Occipital lobe (tissue), 2 donors: Measurements from ENCODE around the gene CYB5B. TPM values are rescaled to one million over a fixed set of nuclear protein-coding genes. Genes with fewer than 3 reads are reported as not detected.
"Not testable (repeated sequence)": the region's sequence is repeated elsewhere in the genome, so short reads cannot be mapped to it uniquely, and the experiment has no call there.

Experiments used
- DNase-seq: peaks from one replicate; lab custom pipeline; 2025; lab: John Stamatoyannopoulos, UW
- total RNA-seq: library from RNA; depleted of rRNA; stranded (reverse); fragments of >200 nt; gene quantifications from one replicate; pipeline ENCODE4 v1.2.3, GENCODE V29; 2014

CYB5B gene
- total RNA-seq, 1 donor from 2014 or later = 45.4 TPM

DNA sequence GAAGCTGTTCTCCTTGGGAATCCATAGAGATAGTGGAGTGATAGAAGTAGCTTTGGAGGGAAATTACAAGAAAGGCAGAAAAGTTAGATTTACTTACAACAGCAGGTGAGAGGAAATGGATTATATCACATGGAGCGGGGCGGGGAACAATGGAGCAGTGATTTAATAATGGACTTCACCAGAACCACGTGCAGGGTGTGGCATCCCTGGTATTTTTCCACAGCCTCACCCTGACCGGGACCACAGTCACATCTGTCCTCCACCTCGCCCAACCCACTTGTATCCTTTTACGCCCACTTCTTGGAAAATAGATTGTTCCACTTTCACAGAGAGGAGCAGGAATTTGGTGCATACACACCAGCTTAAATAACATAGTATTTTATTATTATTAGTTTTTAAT, 15.9 kb upstream of the CYB5B start:
- no peak for DNase-seq

DNA sequence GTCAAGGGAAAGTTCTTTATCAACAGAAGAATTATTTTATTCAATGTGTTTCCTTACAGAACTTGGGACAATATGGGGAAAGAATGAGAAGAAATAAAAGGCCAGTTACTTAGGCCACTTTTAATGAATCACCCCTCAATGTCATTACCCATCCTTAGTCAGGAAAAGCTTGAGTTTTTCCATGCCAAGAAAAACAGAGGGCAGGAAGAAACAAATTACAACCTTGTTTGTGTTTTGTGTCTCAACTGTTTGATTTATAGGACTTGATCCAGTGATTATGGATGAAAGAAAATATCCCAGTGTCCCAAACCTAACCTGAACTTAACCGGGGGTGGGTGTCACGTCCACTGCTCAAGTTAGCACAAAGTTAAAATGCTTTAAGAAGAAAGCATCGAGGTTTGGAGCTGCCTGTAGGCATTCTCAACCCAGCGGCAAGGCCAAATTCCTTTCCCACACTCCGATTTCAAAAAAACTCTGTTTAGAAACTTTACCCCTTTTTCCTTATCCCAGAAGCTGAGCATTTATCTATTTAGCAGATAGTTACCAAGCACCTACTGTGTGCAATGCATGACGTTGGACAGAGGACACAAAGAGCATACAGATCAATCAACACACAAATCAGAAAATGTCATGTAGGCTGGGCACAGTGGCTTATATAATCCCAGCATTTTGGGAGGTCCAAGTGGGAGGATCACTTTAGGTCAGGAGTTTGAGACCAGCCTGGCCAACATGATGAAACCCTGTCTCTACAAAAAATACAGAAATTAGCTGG, 14.0 kb upstream of the CYB5B start:
- no peak for DNase-seq

DNA sequence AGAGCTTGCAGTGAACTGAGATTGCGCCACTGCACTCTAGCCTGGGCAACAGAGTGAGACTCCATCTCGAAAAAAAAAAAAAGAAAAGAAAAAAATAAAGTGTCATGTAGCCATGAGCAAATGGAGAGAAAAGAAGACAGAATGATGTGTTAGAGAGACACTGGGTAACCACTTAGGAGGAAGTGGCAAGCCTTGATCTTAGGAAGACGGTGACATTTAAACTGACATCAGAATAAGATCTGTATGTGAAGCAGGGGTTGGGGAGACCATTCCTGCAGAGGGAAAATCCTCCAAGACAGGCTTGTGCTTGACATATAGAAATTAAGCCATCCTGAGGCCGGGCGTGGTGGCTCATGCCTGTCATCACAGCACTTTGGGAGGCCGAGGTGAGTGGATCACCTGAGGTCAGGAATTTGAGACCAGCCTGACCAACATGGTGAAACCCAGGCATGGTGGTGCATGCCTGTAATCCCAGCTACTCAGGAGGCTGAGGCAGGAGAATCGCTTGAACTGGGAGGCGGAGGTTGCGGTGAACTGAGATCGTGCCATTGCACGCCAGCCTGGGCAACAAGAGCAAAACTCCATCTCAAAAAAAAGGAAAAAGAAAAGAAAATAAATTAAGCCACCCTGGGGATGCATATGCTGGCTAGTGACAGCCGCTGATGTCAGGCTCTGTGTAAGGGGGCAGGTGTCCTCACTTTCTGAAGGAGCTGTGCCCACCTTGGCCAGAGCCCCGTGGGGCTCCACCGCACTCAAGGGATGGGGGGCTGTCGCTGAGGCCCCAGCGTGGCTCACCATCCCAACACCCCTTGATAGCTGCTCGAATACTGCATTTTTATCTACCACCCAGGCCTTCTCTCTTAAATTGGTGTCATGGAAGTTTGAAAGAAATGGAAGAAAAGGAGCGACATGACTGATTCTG, 13.1 kb upstream of the CYB5B start:
- DNase-seq = no peak

DNA sequence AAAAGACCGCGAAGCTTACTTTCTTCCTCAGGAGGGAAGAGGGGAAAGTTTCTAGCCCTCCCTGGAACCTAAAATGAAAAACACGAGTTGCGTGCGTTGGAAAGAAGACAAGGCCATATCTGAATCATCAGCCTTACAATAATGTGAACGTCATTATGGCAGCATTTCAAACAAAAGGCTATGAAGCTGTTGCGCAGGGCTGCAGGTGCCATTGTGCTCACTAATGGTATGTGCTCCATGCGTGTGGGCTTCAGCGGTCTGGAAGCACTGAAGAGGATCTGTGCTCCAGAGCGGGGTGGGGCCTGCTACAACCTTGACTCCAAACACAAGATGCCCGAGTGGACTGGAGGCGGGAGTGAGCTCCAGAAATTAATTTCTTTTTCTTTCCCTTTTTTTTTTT, 12.1 kb upstream of the CYB5B start:
- no peak for DNase-seq

DNA sequence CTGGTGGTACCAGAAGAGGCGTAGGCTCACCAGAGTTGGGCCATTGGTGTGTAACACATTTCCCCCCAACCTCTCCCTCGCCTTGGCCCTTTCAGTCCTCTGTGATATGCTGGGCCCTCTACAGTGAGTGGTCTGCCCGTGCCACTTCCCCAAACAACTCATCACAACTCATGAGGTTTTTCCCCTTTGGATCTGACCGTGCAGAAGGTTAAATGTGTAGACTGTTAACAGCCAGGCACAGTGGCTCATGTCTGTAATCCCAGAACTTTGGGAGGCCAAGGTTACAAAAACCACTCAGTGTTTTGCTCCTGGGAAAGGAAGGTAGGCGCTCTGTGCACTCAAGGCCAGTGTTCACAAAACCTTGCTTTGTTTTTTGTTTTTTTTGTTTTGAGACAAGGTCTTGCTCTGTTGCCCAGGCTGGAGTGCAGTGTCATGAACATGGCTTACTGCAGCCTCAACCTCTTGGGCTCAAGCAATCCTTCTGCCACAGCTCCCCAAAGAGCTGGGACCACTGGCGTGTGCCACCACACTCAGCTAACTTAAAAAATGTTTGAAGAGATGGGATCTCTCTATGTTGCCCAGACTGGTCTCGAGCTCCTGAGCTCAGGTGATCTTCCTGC, 11.3 kb upstream of the CYB5B start:
- no peak for DNase-seq

DNA sequence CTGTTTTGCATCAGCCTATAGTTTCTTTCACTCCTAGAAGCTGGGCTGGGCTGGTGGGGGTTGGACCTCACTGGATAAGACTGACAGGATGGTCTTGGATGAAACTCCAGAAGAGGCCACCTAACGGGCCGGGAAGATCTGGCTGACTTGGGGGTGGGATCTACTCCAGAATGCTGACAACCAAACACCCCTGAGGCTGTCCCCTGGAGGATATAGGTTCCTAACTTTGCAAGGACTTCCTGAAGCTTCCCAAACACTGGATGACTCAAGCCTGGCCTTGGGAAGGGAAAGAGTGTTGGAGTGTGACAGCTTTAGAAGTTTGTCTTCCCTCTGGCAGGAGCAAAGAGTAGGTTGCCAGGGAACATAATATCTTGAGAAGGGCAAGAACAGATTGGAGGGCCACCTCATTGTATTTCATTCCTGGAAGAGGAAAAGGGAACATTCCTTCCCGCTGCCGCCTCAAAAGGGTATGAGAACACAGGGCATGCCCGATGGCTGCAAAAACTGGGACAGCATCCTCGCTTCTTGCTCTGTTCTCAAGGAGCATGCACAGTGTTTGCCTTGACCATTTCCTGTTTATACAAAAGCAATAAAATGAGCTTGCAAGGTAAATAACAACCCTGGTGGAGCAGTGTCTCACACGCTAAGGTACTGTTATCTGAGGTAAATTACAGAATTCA, 6.8 kb upstream of the CYB5B start:
- DNase-seq = peak; percentile 20

DNA sequence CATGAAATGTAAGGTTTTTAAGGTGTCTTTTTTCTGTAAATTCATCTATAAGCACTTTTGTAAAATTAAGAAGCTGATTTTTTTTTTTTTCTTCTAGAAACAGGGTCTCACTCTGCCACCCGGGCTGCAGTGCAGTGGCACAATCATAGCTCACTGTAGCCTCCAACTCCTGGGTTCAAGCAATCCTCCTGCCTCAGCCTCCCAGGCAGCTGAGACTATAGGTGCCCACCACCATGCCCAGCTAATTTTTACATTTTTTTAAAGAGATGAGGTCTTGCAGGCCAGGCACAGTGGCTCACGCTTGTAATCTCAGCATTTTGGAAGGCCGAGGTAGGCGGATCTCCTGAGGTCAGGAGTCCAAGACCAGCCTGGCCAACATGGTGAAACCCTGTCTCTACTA, 4.5 kb upstream of the CYB5B start:
- no peak for DNase-seq

DNA sequence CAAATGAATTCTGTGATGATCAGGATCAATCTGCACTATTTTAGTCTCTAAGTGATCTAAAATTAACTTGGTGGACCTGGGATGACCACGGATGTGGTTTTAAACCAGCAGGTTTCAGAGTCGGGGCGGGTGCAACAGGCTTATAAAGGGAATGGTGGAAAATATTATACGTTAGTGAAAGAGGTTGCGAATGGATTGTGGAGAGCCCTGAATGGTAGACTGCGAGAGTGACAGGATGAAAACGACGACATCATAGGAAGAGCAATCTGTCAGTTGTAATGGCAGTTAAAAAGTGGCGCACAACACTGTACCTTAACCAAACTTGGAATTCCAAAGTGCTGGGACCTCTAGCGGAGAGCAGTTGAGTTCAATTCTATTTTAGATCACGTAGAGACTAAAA, 1.2 kb upstream of the CYB5B start:
- DNase-seq = no peak

DNA sequence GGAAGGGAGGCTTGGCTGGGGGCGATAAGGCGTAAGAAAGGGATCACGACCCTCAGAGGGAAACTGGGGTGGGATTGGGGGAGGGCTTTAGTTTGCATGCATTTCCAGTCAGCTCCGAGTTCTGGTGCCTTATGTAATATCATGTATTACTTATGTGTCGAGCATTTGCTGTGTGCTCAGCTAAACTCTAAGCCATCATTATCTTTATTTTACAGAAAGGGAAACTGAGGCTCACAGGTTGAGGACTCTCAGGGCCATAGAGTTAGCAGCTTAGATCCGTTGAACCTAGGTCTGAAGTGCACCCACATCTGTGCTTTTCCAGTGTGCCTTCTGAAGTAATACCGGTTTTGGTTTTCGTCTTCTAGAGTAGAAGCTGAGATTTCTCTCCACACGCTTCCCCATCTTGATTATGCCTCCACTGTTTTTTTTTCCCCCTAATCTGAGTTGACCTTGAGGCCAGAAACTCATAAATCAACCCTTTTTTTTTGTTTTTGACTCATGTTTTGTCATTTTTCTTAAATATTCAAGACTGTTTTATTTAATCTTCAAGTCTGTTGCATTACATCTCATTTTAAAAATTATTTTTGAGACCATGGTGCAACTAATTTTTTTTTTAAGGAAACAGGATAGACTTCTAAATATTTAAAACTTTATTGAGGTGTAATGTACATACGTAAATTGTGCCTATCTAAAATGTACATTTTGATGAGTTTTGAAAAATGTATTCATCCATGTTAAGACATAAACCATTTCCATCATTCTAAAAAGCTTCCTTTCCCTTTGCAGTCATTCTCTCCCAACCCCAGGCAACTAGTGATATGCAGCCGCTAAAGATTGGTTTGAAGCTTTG, 741 bp downstream of the CYB5B start:
- DNase-seq = no peak

DNA sequence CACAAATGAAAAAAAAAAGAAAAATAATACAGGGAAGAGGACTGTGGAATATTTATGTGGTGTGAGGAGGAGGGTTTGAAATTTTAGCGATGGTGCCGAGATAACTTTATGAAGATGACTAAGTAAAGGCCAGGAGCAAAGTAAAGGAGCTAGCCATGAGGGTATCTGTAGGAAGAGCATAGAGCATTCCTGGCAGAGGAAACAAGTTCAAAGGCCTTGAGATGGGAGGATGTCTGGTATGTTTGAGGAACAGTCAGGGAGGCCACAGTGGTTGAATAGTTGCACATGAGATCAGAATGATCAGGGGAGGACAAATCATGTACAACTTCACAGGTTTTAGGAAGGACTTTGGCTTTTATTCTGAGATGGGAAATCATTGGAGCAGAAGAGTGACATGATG, 4.2 kb downstream of the CYB5B start:
- no peak for DNase-seq

DNA sequence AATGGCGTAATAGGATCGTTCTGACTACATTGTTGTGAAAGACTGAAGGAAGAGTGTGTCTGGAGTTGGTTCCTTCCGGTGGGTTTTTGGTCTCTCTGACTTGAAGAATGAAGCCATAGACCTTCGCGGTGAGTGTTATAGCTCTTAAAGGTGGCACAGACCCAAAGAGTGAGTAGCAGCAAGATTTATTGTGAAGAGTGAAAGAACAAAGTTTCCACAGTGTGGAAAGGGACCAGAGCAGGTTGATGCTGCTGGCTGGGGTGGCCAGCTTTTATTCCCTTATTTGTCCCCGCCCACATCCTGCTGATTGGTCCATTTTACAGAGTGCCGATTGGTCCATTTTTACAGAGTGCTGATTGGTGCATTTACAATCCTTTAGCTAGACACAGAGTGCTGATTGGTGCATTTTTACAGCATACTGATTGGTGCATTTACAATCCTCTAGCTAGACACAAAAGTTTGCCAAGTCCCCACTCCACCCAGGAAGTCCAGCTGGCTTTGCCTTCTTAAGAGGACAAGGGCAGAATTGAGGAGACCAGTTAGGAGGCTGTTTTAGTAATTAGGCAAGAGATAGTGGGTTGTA, 4.7 kb downstream of the CYB5B start:
- not testable (repeated sequence) for DNase-seq

DNA sequence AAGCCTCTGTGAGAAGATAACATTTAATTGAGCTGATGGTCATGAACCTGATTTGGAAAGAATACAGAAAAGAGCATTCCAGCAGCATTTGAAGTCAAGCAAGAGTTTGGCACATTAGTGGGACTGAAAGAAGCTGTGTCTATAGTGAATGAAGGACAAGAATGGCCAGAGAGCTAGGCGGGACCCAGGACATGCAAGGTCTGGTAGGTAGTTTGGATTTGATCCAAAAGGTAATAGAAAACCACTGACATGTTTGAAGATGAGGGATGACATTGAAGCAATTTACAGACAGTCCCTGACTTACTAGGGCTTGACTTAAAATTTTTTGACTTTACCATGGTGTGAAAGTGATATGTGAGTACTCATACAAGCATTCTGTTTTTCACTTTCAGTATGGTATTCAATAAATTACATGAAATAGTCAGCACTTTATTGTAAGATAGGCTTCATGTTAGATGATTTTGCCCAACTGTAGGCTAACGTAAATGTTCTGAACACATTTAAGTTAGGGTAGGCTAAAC, 7.6 kb downstream of the CYB5B start:
- no peak for DNase-seq

DNA sequence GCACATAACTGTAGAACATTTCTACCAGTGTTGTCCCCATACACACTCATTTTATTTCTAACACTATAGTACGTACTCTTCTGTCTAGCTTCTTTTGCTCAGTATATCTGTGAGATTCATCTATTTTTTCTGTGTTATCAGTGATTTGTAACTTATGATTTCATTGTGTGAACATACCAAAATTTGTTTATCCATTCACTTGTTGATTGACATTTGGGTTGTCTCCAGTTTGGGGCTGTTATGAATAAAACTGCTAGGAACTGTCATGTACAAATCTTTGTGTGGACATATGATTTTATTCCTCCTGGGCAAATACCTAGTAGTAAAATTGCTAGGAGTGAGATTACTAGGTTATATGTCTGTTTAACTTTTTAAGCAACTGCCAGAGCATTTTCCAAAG, 9.6 kb downstream of the CYB5B start:
- no peak for DNase-seq

DNA sequence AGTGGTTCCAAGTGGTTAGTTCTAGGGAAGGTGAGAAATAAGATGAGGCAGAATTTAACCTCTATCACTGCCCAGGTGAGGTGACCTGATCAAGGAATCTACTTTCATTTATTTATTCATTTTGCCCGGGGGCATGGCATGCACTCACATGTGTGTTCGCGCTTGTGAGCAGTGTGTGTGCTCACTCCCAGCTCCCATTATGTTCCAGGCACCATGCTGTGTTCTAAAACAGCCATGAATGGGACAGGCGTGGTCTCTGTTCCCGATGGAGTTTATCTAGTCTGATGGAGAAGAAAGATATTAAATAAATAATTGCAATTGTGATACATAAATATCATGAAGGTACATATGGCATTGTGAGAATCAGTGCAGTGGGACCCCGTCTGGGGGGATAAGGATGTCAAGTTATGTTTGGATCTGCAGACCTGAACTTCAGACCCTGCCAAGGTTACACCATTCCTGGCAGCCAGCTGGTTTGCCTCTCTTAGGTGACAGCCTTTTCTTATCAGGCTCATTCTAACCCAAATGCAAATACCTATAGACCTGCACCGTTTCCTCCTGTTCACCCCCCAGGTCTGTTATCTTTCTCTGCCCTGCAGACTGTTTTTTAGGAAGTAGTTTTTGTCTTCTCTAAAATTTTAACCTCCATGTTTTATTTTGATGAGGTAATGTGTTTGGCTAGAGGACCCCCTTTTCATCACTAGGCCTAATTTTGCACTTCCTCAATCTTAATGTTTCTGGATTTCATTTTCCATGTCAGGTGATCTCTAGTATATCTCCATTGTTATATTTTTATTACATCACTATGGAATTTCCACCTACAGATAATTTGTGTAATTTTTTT, 11.8 kb downstream of the CYB5B start:
- no peak for DNase-seq

DNA sequence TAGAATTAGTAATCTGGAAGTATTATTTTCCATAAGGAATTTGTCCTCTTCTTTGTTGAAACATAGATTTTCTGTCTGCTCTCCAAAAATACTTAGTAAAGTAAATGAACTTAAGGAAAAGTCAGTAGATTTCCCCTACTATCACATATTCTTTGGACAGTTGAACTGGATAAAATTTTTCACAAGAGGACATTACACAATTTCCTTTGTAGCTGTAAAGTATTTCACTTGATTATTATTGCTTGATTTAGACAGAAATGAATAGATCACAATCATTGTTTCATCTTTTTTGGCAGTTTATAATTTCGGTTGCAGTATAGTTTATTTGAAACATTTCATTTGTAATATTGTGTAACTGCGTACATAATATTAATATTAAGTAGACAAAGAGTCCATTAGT, 12.5 kb downstream of the CYB5B start:
- DNase-seq = no peak

DNA sequence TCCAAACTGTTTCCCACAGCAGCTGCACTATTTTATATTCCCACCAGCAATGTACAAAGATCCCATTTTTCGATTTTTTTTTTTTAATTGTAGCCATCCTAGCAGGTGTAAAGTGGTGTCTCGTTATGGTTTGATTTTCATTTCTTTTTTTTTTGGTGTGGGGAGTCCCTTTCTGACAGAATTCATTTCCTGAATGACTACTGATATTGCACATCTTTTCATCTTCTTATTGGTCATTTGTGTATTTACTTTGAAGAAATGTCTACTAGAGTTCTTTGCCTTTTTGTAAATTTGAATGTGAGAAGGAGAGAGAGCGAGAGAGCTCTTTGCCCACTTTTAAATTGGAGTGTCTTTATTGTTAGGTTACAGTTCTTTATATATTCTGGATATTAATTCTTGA, 14.0 kb downstream of the CYB5B start:
- DNase-seq = no peak

DNA sequence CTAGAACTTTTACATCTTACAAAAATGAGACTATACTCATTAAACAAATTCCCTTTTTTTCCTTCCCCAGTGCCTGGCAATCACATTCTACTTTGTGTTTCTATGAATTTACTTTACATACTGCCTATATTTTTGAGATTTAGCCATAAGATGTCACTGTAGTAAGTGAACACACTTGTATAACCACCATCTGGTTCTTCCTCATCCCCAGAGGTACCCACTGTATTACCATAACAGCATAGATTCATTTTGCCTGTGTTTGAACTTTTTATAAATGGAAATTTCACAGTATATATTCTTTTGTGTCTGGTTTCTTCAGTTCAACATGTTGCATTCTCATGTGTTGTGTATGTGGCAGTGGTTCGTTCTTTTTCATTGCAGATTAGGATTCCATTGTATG, 15.8 kb downstream of the CYB5B start:
- DNase-seq = no peak

DNA sequence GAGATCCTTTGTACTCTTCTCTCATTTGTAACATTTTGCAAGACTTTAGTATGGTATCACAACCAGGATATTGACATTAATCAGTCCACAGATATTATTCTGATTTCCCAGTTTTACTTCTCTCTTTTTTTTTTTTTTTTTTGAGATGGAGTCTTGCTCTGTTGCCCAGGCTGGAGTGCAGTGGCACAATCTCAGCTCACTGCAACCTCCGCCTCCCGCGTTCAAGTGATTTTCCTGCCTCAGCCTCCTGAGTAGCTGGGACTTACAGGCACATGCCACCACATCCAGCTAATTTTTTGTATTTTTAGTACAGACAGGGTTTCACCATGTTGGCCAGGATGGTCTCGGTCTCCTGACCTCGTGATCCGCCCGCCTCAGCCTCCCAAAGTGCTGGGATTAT, 16.6 kb downstream of the CYB5B start:
- DNase-seq = not testable (repeated sequence)

DNA sequence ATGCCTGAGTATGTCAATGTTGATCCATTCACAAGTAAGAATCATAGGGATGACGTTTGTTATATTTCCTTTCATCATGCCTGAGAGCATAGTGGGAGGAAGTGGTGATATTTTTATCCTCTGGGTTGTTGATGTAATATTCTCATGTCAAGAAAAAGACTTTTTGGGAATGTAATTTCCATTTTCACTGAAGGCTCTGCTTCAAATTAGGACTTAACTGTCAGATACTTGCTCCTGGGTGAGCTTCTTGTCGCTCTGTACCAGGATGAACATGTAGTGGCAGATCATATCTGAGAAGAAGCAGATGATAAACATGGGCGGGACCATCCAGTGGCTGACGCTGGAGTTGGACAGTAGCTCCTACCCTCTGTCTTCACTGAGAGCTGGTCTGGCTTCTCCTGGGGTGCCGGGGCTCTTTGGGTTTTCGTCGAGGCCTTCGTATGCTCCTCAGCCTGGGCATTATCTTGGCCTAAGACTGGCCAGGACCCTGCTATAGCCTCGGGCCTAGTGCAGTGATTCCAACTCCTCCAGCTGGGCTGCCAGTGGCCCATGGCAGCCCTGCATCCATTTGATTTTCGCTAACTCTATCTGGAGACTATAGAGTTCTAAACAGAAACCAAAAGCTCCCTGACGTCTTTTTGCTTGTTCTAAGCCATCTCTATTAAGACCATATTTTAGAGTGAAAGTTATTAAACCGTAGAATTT, 19.7 kb downstream of the CYB5B start:
- DNase-seq = no peak
